COLO829 (cell line): ENCODE measurements around the gene KSR2.

ENCODE experiments used
- DNase-seq: peaks from one replicate; pipeline ENCODE4 v3.0.0; 2012; ENCODE audit warnings: low spot score

Gene KSR2

GRCh38 chr12:117403586-117404139, 565.1 kb downstream of the KSR2 start:
- DNase-seq: no peak
